HG02852 (cell line): ENCODE data around the gene DIRAS1.

ENCODE experiments used
- ATAC-seq: cut with Tn5 transposase; IDR thresholded peaks from one replicate; pipeline ENCODE4 v1.9.1; 2021; ENCODE audit warnings: mild to moderate bottlenecking, moderate library complexity; ENCODE audit not compliant: unreplicated experiment

The DIRAS1 gene

GRCh38 chr19:2728783-2729387 lies 7.7 kb upstream of the DIRAS1 start:
- ATAC-seq: no peak

- ATAC-seq: no peak
Observed at GRCh38 chr19:2727640-2727944, 6.4 kb upstream of the DIRAS1 start.

GRCh38 chr19:2726904-2727639 lies 5.9 kb upstream of the DIRAS1 start:
- ATAC-seq: no peak

- ATAC-seq: no peak
Observed at GRCh38 chr19:2726160-2726855, 5.1 kb upstream of the DIRAS1 start.

GRCh38 chr19:2724148-2724557 lies 3.0 kb upstream of the DIRAS1 start:
- ATAC-seq: no peak

- ATAC-seq: no peak
Observed at GRCh38 chr19:2723747-2724146, 2.6 kb upstream of the DIRAS1 start.

- ATAC-seq: no peak
Observed at GRCh38 chr19:2723345-2723715, 2.2 kb upstream of the DIRAS1 start.

- ATAC-seq: no peak
Observed at GRCh38 chr19:2722541-2723344, 1.6 kb upstream of the DIRAS1 start.

GRCh38 chr19:2721570-2722540 lies 683 bp upstream of the DIRAS1 start:
- ATAC-seq: no peak

GRCh38 chr19:2719920-2720776 lies 1.0 kb downstream of the DIRAS1 start:
- no peak for ATAC-seq

GRCh38 chr19:2719232-2719735 lies 1.9 kb downstream of the DIRAS1 start:
- no peak for ATAC-seq

GRCh38 chr19:2717638-2718541 lies 3.3 kb downstream of the DIRAS1 start:
- ATAC-seq: no peak

GRCh38 chr19:2716722-2717637 lies 4.2 kb downstream of the DIRAS1 start:
- no peak for ATAC-seq

- no peak for ATAC-seq
Observed at GRCh38 chr19:2716275-2716650, 4.9 kb downstream of the DIRAS1 start.

GRCh38 chr19:2715470-2716274 lies 5.5 kb downstream of the DIRAS1 start:
- ATAC-seq: no peak

- no peak for ATAC-seq
Observed at GRCh38 chr19:2714531-2715269, 6.5 kb downstream of the DIRAS1 start.
